SU-DHL-6 (cell line): ENCODE results near the gene KCNK3.

ENCODE experiments used
- CTCF ChIP-seq: fragments of 200-600 bp; sonication (generic); IDR thresholded peaks from one replicate; pipeline ENCODE4 v1.5.1; 2017; ENCODE audit warnings: antibody characterized with exemption, mild to moderate bottlenecking, low read length, moderate library complexity; ENCODE audit not compliant: insufficient read depth, poor library complexity, severe bottlenecking
- EZH2phosphoT487 ChIP-seq: fragments of 200-600 bp; sonication (generic), shearing (Covaris generic); conservative IDR thresholded peaks from 2 replicates; pipeline ENCODE4 v1.6.1; 2018; ENCODE audit warnings: mild to moderate bottlenecking, antibody characterized with exemption, low read length, moderate library complexity, mixed read lengths

GRCh38 chr2:26691161-26691560, 1.4 kb upstream of the KCNK3 start:
- TF ChIP-seq CTCF (no peak), EZH2phosphoT487 (no peak)
